WTC11 (cell line): ENCODE measurements around the gene PTPRG.

Experiments
- CREB1 ChIP-seq: sonication (generic); formaldehyde crosslinking; IDR thresholded peaks from 2 replicates; pipeline ENCODE4 v1.8.0; 2023; ENCODE audit warnings: mild to moderate bottlenecking, missing genetic modification reagents
- CTCF ChIP-seq: fragments of 200-600 bp; IDR thresholded peaks from 2 replicates; pipeline ENCODE4 v1.8.0; 2022; ENCODE audit warnings: antibody characterized with exemption
- E2F4 ChIP-seq: sonication (generic); formaldehyde crosslinking; IDR thresholded peaks from 2 replicates; pipeline ENCODE4 v1.8.1; 2022; ENCODE audit warnings: low read depth, mild to moderate bottlenecking, moderate library complexity, missing genetic modification reagents, borderline replicate concordance
- FOXP1 ChIP-seq: sonication (generic); formaldehyde crosslinking; IDR thresholded peaks from 2 replicates; pipeline ENCODE4 v1.8.0; 2022; ENCODE audit warnings: missing genetic modification reagents, mild to moderate bottlenecking, moderate library complexity, borderline replicate concordance
- IRF2 ChIP-seq: sonication (generic); formaldehyde crosslinking; IDR thresholded peaks from 2 replicates; pipeline ENCODE4 v1.8.0; 2022; ENCODE audit warnings: low read depth, missing genetic modification reagents, borderline replicate concordance
- JUN ChIP-seq: sonication (generic); formaldehyde crosslinking; IDR thresholded peaks from 2 replicates; pipeline ENCODE4 v1.8.0; 2023; ENCODE audit warnings: mild to moderate bottlenecking, missing genetic modification reagents
- MAX ChIP-seq: sonication (generic); formaldehyde crosslinking; IDR thresholded peaks from 2 replicates; pipeline ENCODE4 v1.8.0; 2022; ENCODE audit warnings: mild to moderate bottlenecking, missing genetic modification reagents
- TF ChIP-seq, protein P1 (sequence below): fragments of 250-450 bp; sonication (Bioruptor Pico); IDR thresholded peaks from 2 replicates; pipeline ENCODE4 v1.8.0; 2021; ENCODE audit warnings: mild to moderate bottlenecking
- TF ChIP-seq, protein P2 (sequence below): sonication (generic); formaldehyde crosslinking; conservative IDR thresholded peaks from 2 replicates; pipeline ENCODE4 v1.8.1; 2023; ENCODE audit warnings: mild to moderate bottlenecking, low read depth, missing genetic modification reagents, moderate library complexity

DNA sequence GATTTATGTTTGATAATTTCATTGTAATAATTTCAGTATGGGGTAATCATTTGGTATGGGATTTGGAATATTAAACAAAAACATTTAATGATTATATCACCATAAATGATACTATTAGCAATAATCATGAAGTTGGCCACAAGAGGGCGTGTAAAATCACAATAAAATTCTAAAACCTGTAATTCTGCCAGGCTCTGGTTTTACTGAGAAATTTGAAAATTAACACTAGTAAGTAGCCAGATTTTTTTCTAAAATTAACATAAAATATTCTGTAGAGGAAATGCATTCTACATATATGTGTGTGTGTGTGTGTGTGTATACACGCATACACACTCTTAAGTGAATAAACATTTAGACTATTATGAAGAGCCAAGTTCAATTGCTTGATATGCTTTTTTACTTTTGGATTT, 771.5 kb downstream of the PTPRG start:
- TF ChIP-seq CTCF (no peak; the same call in none of the 2 replicates), CREB1 (CRISPR knock-in tag) (no peak), IRF2 (CRISPR knock-in tag) (no peak), MAX (CRISPR knock-in tag) (no peak), E2F4 (CRISPR knock-in tag) (no peak), FOXP1 (CRISPR knock-in tag) (no peak), JUN (CRISPR knock-in tag) (no peak)
- TF ChIP-seq, protein P1, sequence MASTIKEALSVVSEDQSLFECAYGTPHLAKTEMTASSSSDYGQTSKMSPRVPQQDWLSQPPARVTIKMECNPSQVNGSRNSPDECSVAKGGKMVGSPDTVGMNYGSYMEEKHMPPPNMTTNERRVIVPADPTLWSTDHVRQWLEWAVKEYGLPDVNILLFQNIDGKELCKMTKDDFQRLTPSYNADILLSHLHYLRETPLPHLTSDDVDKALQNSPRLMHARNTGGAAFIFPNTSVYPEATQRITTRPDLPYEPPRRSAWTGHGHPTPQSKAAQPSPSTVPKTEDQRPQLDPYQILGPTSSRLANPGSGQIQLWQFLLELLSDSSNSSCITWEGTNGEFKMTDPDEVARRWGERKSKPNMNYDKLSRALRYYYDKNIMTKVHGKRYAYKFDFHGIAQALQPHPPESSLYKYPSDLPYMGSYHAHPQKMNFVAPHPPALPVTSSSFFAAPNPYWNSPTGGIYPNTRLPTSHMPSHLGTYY: no peak
- TF ChIP-seq, protein P2, sequence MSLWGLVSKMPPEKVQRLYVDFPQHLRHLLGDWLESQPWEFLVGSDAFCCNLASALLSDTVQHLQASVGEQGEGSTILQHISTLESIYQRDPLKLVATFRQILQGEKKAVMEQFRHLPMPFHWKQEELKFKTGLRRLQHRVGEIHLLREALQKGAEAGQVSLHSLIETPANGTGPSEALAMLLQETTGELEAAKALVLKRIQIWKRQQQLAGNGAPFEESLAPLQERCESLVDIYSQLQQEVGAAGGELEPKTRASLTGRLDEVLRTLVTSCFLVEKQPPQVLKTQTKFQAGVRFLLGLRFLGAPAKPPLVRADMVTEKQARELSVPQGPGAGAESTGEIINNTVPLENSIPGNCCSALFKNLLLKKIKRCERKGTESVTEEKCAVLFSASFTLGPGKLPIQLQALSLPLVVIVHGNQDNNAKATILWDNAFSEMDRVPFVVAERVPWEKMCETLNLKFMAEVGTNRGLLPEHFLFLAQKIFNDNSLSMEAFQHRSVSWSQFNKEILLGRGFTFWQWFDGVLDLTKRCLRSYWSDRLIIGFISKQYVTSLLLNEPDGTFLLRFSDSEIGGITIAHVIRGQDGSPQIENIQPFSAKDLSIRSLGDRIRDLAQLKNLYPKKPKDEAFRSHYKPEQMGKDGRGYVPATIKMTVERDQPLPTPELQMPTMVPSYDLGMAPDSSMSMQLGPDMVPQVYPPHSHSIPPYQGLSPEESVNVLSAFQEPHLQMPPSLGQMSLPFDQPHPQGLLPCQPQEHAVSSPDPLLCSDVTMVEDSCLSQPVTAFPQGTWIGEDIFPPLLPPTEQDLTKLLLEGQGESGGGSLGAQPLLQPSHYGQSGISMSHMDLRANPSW (CRISPR knock-in tag): no peak
